AG10803 (cell line): ENCODE data around the gene DGCR2.
A peak's percentile ranks its signal among the peaks of the same experiment; 100 is the strongest.

ENCODE experiments used
- DNase-seq: peaks from one replicate; pipeline ENCODE4 v3.0.0; 2010; ENCODE audit warnings: low read depth
- H3K4me3 ChIP-seq: 2 replicates; pipeline ENCODE4 v1.5.1; 2011; ENCODE audit warnings: mild to moderate bottlenecking, low read length, control low read depth
- TF ChIP-seq, protein P1 (sequence below): conservative IDR thresholded peaks from 2 replicates; pipeline ENCODE4 v1.5.1; 2011; ENCODE audit warnings: mild to moderate bottlenecking, low read length, control low read depth, inconsistent platforms

DGCR2 gene

DNA sequence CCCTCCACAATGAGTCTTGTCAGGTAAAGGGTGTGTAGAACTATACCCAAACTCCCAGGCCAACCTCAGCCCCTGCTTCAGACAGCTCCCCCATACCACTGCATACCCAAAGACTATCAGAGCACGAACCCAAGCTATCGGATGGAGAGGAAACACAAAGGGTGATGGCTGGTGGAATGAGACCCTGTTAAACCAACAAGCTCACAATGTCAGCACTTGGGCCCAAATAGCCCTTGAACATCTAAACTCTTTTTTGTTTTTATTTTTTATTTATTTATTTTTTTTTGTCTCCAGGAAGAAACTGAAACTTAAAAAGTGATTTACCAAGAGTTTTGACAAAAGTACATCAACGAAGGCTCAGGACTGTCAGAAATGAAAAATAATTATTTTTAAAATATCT is 10.6 kb downstream of the DGCR2 start:
- no peak overlapping the region for H3K4me3 ChIP-seq

DNA sequence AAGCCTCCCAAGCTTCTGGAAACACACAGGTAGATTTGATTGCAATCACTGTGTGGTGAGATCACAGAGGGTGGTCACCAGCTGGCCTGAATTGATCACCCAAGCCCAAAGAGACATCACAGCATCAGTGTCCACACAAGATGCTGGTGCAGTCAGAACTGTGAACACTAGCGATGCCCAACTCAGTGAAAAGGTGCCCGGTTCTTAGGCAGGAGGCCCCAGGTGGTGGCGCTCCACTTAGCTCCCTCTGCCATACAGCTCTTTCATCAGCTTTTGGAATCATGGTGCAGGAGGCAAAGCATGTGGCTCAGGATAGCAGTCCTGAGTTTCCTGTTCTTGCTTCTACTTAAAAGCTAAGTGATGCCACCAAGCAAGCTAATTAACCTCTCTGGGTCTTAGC is 11.1 kb downstream of the DGCR2 start:
- DNase-seq, result no peak
- H3K4me3 ChIP-seq, result no peak overlapping the region
- TF ChIP-seq, protein P1, sequence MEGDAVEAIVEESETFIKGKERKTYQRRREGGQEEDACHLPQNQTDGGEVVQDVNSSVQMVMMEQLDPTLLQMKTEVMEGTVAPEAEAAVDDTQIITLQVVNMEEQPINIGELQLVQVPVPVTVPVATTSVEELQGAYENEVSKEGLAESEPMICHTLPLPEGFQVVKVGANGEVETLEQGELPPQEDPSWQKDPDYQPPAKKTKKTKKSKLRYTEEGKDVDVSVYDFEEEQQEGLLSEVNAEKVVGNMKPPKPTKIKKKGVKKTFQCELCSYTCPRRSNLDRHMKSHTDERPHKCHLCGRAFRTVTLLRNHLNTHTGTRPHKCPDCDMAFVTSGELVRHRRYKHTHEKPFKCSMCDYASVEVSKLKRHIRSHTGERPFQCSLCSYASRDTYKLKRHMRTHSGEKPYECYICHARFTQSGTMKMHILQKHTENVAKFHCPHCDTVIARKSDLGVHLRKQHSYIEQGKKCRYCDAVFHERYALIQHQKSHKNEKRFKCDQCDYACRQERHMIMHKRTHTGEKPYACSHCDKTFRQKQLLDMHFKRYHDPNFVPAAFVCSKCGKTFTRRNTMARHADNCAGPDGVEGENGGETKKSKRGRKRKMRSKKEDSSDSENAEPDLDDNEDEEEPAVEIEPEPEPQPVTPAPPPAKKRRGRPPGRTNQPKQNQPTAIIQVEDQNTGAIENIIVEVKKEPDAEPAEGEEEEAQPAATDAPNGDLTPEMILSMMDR, result no peak

More for the DNA sequence above, 10.6 kb downstream of the DGCR2 start:
- TF ChIP-seq, protein P1, result no peak
- no peak for DNase-seq

DNA sequence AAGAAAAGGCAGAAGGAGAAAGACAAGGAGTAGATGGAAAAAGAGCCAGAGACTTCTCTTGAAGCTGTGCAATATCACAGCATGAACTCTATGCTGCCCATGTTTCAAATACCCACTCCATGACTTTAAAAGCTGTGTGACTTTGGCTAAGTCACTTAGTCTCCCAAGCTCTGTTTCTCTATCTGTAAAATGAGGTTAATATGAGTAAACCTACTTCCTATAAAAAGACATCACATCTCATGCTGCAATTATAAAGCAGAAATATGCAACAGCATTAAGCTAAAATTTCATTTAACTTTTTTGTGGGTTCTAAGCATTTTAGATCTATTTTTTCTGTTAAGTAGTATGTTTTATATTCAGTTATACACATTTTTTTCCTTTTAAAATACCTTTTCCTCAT is 11.6 kb downstream of the DGCR2 start:
- TF ChIP-seq, protein P1, result no peak
- DNase-seq, result no peak
- H3K4me3 ChIP-seq, result no peak overlapping the region

DNA sequence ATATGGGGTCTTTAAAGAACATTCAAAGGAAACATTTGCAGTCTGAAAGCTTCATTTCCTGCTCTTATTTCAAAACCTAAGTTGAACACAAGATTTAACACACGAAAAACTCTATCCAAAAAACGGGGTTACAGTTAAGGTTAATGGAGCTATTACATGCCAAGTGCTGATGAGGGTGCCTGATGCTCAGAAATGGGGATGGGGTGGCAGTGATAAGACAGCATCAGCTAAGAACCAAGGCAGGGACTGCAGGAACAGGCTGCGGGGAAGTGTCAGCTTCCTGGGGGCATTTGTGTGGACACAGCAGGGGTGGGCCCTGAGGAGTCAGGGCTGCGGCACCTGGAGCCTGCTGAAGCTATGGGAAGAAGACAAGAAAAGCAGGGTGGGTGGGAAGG is 12.2 kb downstream of the DGCR2 start:
- no peak for DNase-seq
- TF ChIP-seq, protein P1, result no peak
- H3K4me3 ChIP-seq, result no peak overlapping the region

DNA sequence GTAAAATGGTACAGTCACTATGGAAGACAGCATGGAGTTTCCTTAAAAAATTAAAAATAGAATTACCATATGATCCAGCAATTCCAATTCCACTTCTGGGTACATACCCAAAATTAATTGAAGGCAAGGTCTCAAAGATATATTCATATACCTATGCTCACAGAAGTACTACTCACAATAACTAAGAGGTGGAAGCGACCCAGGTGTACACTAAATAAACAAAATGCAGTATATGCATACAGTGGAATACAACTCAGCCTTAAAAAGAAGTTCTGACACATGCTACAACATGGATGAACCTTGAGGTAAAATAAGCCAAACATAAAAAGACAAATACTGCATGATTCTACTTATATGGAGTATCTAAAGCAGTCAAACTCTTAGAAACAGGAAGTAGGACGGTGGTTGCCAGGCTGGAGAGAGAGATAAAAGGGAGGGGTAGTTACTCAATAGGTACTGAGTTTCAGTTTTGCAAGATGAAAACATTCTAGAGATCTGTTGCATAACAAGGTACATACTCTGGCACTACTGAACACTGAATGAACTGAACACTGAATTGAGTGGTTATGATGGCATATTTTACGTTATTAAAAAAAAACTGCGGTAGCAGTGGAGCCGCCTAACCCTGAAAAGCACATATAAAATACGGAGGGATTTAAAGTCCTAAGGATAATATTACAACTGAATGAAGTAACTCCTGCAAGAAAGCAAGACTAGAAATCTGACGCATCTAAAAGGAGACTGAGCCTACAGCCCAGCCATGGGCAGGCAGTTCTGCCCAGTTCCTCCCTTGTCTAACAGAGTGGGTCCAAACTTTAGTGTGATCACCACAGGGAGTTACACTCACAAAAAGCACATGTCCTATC is 12.8 kb downstream of the DGCR2 start:
- TF ChIP-seq, protein P1, result no peak
- peak; percentile 78 for DNase-seq
- H3K4me3 ChIP-seq, result no peak overlapping the region

DNA sequence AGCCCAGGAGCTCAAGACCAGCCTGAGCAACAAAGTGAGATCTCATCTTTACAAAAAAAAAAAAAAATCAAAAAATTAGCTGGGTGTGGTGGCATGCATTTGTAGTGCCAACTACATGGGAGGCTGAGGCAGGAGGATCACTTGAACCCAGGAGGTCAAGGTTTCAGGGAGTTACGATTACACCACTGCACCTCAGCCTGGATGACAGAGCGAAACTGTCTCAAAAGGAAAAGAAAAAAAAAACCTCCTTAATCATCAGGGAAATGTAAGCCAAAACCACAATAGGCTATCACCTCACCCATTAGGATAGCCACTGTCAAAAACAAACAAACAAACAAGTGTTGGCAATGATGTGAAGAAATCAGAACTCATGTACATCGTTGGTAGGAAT is 13.4 kb downstream of the DGCR2 start:
- no peak for DNase-seq
- TF ChIP-seq, protein P1, result no peak
- no peak overlapping the region for H3K4me3 ChIP-seq

DNA sequence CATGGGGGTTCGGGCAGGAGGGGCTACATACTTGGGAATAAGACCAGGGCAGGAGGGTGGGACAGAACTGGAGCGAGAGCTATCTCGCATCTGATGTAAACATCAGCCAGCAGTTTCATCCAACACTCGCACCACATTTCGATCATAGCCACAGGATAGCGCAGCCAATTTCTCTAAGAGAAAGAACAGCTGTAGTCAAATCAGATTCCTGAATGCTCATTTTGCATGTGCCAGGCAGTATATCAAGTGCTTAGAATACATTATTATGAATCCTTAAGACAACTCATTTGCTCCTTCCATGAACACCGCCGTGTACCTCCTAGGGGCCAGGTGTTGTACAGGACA is 14.5 kb downstream of the DGCR2 start:
- no peak for DNase-seq
- H3K4me3 ChIP-seq, result no peak overlapping the region
- TF ChIP-seq, protein P1, result no peak
